Uterus (tissue), 4 donors: ENCODE measurements around the gene SRBD1. TPM values are rescaled to one million over a fixed set of nuclear protein-coding genes. Genes with fewer than 3 reads are reported as not detected.
A peak's percentile ranks its signal among the peaks of the same experiment; 100 is the strongest.

Source experiments
- DNase-seq, 2 donors: peaks; one replicate each; pipeline ENCODE4 v3.0.0-alpha.2; 2019 to 2020
- H3K27ac ChIP-seq, 2 donors: fragments of 200-600 bp; sonication (generic); 1 replicate in 1 of 2; 2 replicates in 1 of 2; pipeline ENCODE4 v1.5.1; 2016 to 2018
- H3K27me3 ChIP-seq, 2 donors: fragments of 200-600 bp; sonication (generic); one replicate each; pipeline ENCODE4 v1.5.1; 2018 to 2019; ENCODE audit warnings: control low read depth in 1 of 2
- H3K36me3 ChIP-seq, 2 donors: fragments of 200-600 bp; sonication (generic); one replicate each; pipeline ENCODE4 v1.5.1; 2019; ENCODE audit warnings: control low read depth in 1 of 2
- H3K4me1 ChIP-seq, 2 donors: fragments of 200-600 bp; sonication (generic); one replicate each; pipeline ENCODE4 v1.5.1; 2018 to 2019; ENCODE audit warnings: control low read depth in 1 of 2
- H3K4me3 ChIP-seq, 2 donors: fragments of 200-600 bp; sonication (generic); 1 replicate in 1 of 2; 2 replicates in 1 of 2; pipeline ENCODE4 v1.5.1; 2018 to 2019; ENCODE audit warnings: mild to moderate bottlenecking in 1 of 2
- H3K9me3 ChIP-seq, 2 donors: fragments of 200-600 bp; sonication (generic); one replicate each; pipeline ENCODE4 v1.5.1; 2019; ENCODE audit warnings: control low read depth in 1 of 2
- POLR2A ChIP-seq, 2 donors: fragments of 450-650 bp; IDR thresholded peaks; one replicate each; pipeline ENCODE4 v1.6.1; 2016; ENCODE audit warnings: antibody characterized with exemption in 2 of 2, mild to moderate bottlenecking in 1 of 2, moderate library complexity in 1 of 2
- intact Hi-C: fragments of 100-400 bp; cut with DNase I; formaldehyde crosslinking; loops from one replicate; pipeline ENCODE4 v1.15.1; 2023; ENCODE audit warnings: low total_unique reads
- total RNA-seq, 4 donors: library from RNA; depleted of rRNA in 3 of 4; stranded (reverse); fragments of >200 nt in 3 of 4; gene quantifications; one replicate each; pipeline versions ENCODE4 v1.1.0 to v1.2.4, GENCODE V29; 2014 to 2023
- TF ChIP-seq, protein P1 (sequence below), 4 experiments: fragments of 200-600 bp in 2 of 4; fragments of 450-650 bp in 2 of 4; sonication (generic) in 2 of 4; IDR thresholded peaks; one replicate each; pipeline ENCODE4 v1.5.1; 2016 to 2019; ENCODE audit warnings: antibody characterized with exemption in 4 of 4, mild to moderate bottlenecking in 2 of 4, moderate library complexity in 1 of 4
- donor health status: DM: yes; HTN: yes; CAD: no.

SRBD1 gene
- total RNA-seq, 4 donors from 2014 or later = 13.1 to 65.8 (median 34.0) TPM

DNA sequence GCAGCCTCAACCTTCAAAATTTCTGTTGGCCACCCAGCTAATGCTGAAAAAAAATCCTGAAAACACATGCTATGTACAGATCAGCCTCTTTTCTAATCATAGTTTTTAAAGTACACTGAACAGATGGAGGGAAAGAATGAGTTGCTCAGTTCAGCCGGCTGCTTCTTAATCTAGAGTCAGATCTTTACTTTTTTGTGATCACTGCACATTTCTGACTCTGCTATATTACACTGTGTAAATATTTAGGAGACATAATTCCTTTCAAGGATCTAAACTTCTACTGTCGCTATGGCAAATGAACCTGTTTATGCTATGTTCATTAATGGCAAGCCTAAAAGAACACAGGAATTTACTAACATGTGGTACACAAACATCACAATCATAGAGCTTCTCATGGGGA, 114.2 kb downstream of the SRBD1 start:
- no peak overlapping the region for H3K4me3 ChIP-seq
- DNase-seq = no peak
- no peaks in the 10 kb centered on the region for H3K36me3 ChIP-seq
- H3K27me3 ChIP-seq = no peaks in the 10 kb centered on the region
- intact Hi-C loops = no loop called here
- H3K9me3 ChIP-seq = no peaks in the 10 kb centered on the region
- no peaks in the 10 kb centered on the region for H3K4me1 ChIP-seq
- TF ChIP-seq POLR2A (IDR thresholded peaks at IDR 0.05) = no peak
- TF ChIP-seq, protein P1, sequence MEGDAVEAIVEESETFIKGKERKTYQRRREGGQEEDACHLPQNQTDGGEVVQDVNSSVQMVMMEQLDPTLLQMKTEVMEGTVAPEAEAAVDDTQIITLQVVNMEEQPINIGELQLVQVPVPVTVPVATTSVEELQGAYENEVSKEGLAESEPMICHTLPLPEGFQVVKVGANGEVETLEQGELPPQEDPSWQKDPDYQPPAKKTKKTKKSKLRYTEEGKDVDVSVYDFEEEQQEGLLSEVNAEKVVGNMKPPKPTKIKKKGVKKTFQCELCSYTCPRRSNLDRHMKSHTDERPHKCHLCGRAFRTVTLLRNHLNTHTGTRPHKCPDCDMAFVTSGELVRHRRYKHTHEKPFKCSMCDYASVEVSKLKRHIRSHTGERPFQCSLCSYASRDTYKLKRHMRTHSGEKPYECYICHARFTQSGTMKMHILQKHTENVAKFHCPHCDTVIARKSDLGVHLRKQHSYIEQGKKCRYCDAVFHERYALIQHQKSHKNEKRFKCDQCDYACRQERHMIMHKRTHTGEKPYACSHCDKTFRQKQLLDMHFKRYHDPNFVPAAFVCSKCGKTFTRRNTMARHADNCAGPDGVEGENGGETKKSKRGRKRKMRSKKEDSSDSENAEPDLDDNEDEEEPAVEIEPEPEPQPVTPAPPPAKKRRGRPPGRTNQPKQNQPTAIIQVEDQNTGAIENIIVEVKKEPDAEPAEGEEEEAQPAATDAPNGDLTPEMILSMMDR (IDR thresholded peaks at IDR 0.05) = no peak
- no peak overlapping the region for H3K27ac ChIP-seq

GRCh38 chr2:45494978-45495293, 116.1 kb downstream of the SRBD1 start:
- H3K9me3 ChIP-seq = no peaks in the 10 kb centered on the region
- no peak for DNase-seq
- H3K4me1 ChIP-seq = no peaks in the 10 kb centered on the region
- intact Hi-C loops = loop anchor here (5.0 kb wide), 1 partner anchor 513 kb away; no protein-coding TSS in a partner anchor
- no peak overlapping the region for H3K4me3 ChIP-seq
- no peaks in the 10 kb centered on the region for H3K36me3 ChIP-seq
- H3K27ac ChIP-seq = no peak overlapping the region
- no peaks in the 10 kb centered on the region for H3K27me3 ChIP-seq
- TF ChIP-seq, protein P1 (IDR thresholded peaks at IDR 0.05) = no peak

- Histone ChIP-seq H3K36me3 (no peaks in the 10 kb centered on the region), H3K9me3 (no peaks in the 10 kb centered on the region), H3K27ac (no peak overlapping the region), H3K27me3 (no peaks in the 10 kb centered on the region), H3K4me1 (no peaks in the 10 kb centered on the region), H3K4me3 (no peak overlapping the region)
- no peak for DNase-seq
- TF ChIP-seq, protein P1 (IDR thresholded peaks at IDR 0.05) = peak; percentile 70 to 81 (median 80)
- no peak for TF ChIP-seq POLR2A (IDR thresholded peaks at IDR 0.05)
- intact Hi-C loops = loop anchor here (5.0 kb wide), 1 partner anchor 512 kb away; no protein-coding TSS in a partner anchor
Measured at GRCh38 chr2:45494275-45494977, 116.6 kb downstream of the SRBD1 start.

- Histone ChIP-seq H3K4me3 (no peak overlapping the region), H3K4me1 (no peaks in the 10 kb centered on the region), H3K9me3 (no peaks in the 10 kb centered on the region), H3K27ac (no peak overlapping the region), H3K36me3 (no peaks in the 10 kb centered on the region), H3K27me3 (no peaks in the 10 kb centered on the region)
- no peak for DNase-seq
- intact Hi-C loops = no loop called here
- TF ChIP-seq, protein P1 (IDR thresholded peaks at IDR 0.05) = no peak
- no peak for TF ChIP-seq POLR2A (IDR thresholded peaks at IDR 0.05)
Measured at GRCh38 chr2:45484965-45485364, 126.1 kb downstream of the SRBD1 start.

GRCh38 chr2:45483997-45484396, 127.1 kb downstream of the SRBD1 start:
- Histone ChIP-seq H3K27me3 (no peaks in the 10 kb centered on the region), H3K9me3 (no peaks in the 10 kb centered on the region), H3K27ac (no peak overlapping the region), H3K4me3 (no peak overlapping the region), H3K36me3 (no peaks in the 10 kb centered on the region), H3K4me1 (no peaks in the 10 kb centered on the region)
- DNase-seq = no peak
- TF ChIP-seq, protein P1 (IDR thresholded peaks at IDR 0.05) = no peak
- no peak for TF ChIP-seq POLR2A (IDR thresholded peaks at IDR 0.05)
- intact Hi-C loops = no loop called here
